ENCODE results near the gene HOMER3. TPM values are rescaled to one million over a fixed set of nuclear protein-coding genes. Genes with fewer than 3 reads are reported as not detected.
A peak's percentile ranks its signal among the peaks of the same experiment; 100 is the strongest.
"Not testable (repeated sequence)": the region's sequence is repeated elsewhere in the genome, so short reads cannot be mapped to it uniquely, and the experiment has no call there.

Gene HOMER3
- total RNA-seq, 1 experiment from 2014 or later = 58.9 TPM

DNA sequence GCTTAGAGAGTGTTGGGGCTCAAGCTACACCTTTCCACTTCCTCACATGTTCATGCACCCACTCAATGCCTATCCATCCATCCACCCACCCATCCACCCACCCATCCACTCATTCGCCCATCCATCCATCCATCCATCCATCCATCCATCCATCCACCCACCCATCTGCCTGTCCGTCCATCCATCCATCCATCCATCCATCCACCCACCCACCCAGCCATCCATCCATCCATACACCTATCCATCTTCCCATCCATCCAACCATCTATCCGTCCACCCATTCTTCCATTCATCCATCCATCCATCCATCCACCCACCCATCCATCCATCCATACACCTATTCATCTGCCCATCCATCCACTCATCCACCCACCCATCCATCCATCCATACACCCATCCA, 13.1 kb upstream of the HOMER3 start:
- H3K4me1 ChIP-seq (ENCODE audit: control insufficient read depth, insufficient read depth, low read length) = peaks cover 2% of the 10 kb centered on the region; the same call in 1 of the 2 replicates
- intact Hi-C loops (cut with micrococcal nuclease; ENCODE audit: unreplicated experiment) (no loop called here), in situ Hi-C loops (cut with HindIII; ENCODE audit: low pct_unique_long_range_greater_than_20kb, low sequenced_read_pairs) (no loop called here)
- no TSS peak for BruUV-seq (replicated peaks)
- TF ChIP-seq, protein P1, sequence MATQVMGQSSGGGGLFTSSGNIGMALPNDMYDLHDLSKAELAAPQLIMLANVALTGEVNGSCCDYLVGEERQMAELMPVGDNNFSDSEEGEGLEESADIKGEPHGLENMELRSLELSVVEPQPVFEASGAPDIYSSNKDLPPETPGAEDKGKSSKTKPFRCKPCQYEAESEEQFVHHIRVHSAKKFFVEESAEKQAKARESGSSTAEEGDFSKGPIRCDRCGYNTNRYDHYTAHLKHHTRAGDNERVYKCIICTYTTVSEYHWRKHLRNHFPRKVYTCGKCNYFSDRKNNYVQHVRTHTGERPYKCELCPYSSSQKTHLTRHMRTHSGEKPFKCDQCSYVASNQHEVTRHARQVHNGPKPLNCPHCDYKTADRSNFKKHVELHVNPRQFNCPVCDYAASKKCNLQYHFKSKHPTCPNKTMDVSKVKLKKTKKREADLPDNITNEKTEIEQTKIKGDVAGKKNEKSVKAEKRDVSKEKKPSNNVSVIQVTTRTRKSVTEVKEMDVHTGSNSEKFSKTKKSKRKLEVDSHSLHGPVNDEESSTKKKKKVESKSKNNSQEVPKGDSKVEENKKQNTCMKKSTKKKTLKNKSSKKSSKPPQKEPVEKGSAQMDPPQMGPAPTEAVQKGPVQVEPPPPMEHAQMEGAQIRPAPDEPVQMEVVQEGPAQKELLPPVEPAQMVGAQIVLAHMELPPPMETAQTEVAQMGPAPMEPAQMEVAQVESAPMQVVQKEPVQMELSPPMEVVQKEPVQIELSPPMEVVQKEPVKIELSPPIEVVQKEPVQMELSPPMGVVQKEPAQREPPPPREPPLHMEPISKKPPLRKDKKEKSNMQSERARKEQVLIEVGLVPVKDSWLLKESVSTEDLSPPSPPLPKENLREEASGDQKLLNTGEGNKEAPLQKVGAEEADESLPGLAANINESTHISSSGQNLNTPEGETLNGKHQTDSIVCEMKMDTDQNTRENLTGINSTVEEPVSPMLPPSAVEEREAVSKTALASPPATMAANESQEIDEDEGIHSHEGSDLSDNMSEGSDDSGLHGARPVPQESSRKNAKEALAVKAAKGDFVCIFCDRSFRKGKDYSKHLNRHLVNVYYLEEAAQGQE (IDR thresholded peaks at IDR 0.05; ENCODE audit: insufficient read depth in 1 of 2, low read depth in 2 of 2, low read length in 1 of 2) = no peak
- TF ChIP-seq SIN3A (IDR thresholded peaks at IDR 0.05; ENCODE audit: borderline replicate concordance, insufficient read depth, low read depth, low read length) (no peak), TCF7L2 (IDR thresholded peaks at IDR 0.05; ENCODE audit: low read depth, low read length) (no peak)
- TF ChIP-seq, protein P2, sequence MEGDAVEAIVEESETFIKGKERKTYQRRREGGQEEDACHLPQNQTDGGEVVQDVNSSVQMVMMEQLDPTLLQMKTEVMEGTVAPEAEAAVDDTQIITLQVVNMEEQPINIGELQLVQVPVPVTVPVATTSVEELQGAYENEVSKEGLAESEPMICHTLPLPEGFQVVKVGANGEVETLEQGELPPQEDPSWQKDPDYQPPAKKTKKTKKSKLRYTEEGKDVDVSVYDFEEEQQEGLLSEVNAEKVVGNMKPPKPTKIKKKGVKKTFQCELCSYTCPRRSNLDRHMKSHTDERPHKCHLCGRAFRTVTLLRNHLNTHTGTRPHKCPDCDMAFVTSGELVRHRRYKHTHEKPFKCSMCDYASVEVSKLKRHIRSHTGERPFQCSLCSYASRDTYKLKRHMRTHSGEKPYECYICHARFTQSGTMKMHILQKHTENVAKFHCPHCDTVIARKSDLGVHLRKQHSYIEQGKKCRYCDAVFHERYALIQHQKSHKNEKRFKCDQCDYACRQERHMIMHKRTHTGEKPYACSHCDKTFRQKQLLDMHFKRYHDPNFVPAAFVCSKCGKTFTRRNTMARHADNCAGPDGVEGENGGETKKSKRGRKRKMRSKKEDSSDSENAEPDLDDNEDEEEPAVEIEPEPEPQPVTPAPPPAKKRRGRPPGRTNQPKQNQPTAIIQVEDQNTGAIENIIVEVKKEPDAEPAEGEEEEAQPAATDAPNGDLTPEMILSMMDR (IDR thresholded peaks at IDR 0.05) = no peak
- CTCF ChIA-PET = no interaction called here
- POLR2A ChIA-PET = no interaction called here
- no peak overlapping the region for H3K4me3 ChIP-seq (ENCODE audit: low read depth in 2 of 2, low read length in 2 of 2)
- DNase-seq (ENCODE audit: low read depth, low spot score) = no peak
- H3K9me3 ChIP-seq (ENCODE audit: control insufficient read depth, insufficient read depth, low read depth, low read length) = no peaks in the 10 kb centered on the region
- H3K27ac ChIP-seq (ENCODE audit: low read length) = no peak overlapping the region
- H3K27me3 ChIP-seq (ENCODE audit: control insufficient read depth, insufficient read depth, low read length) = no peaks in the 10 kb centered on the region
- no peaks in the 10 kb centered on the region for H3K36me3 ChIP-seq (ENCODE audit: control insufficient read depth, insufficient read depth, low read length)
- ATAC-seq = no peak

GRCh38 chr19:18952364-18953003, 11.5 kb upstream of the HOMER3 start:
- ATAC-seq; in situ Hi-C loops (cut with HindIII; ENCODE audit: low pct_unique_long_range_greater_than_20kb, low sequenced_read_pairs); H3K27me3 ChIP-seq (ENCODE audit: control insufficient read depth, insufficient read depth, low read length); H3K36me3 ChIP-seq (ENCODE audit: control insufficient read depth, insufficient read depth, low read length); H3K4me3 ChIP-seq (ENCODE audit: low read depth in 2 of 2, low read length in 2 of 2); BruUV-seq (replicated peaks); CTCF ChIA-PET; DNase-seq (ENCODE audit: low read depth, low spot score); H3K9me3 ChIP-seq (ENCODE audit: control insufficient read depth, insufficient read depth, low read depth, low read length); POLR2A ChIA-PET; H3K27ac ChIP-seq (ENCODE audit: low read length); intact Hi-C loops (cut with micrococcal nuclease; ENCODE audit: unreplicated experiment); H3K4me1 ChIP-seq (ENCODE audit: control insufficient read depth, insufficient read depth, low read length): not testable (repeated sequence)

DNA sequence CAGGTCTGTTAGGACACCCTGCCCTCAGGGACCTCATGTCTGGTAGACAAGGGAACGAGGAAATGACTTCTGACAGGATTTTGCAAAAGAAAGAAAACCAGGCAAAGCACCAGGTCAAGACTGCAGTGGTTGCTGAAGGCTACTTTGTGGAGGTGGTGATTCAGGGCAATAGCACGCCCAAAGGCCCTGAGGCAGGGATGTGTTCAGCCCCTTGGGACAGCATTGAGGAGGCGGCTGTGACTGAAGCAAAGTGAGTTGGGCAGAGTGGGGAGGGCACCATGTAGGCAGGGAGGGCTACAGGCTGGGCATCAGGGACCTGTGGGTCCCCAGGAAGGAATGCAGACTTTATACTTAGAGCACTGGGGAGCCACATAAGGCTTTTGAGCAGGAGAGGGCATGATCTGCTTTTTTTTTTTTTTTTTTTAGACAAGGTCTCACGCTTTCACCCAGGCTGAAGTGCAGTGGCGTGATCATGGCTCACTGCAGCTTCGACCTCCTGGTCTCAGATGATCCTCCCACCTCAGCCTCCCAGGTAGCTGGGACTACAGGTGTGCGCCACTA, 10.8 kb upstream of the HOMER3 start:
- in situ Hi-C loops (cut with HindIII; ENCODE audit: low pct_unique_long_range_greater_than_20kb, low sequenced_read_pairs) = no loop called here
- H3K4me1 ChIP-seq (ENCODE audit: control insufficient read depth, insufficient read depth, low read length) = peaks cover 2% of the 10 kb centered on the region; the same call in 1 of the 2 replicates
- ATAC-seq (peak; percentile 82), DNase-seq (ENCODE audit: low read depth, low spot score) (no peak)
- H3K4me3 ChIP-seq (ENCODE audit: low read depth in 2 of 2, low read length in 2 of 2) = no peak overlapping the region
- intact Hi-C loops (cut with micrococcal nuclease; ENCODE audit: unreplicated experiment) = no loop called here
- no peaks in the 10 kb centered on the region for H3K9me3 ChIP-seq (ENCODE audit: control insufficient read depth, insufficient read depth, low read depth, low read length)
- TF ChIP-seq, protein P1 (IDR thresholded peaks at IDR 0.05; ENCODE audit: insufficient read depth in 1 of 2, low read depth in 2 of 2, low read length in 1 of 2) = no peak
- TF ChIP-seq TCF7L2 (IDR thresholded peaks at IDR 0.05; ENCODE audit: low read depth, low read length) (no peak), POLR2AphosphoS5 (IDR thresholded peaks at IDR 0.05; ENCODE audit: low read depth, low read length) (no peak), SIN3A (IDR thresholded peaks at IDR 0.05; ENCODE audit: borderline replicate concordance, insufficient read depth, low read depth, low read length) (no peak)
- TF ChIP-seq, protein P2 (IDR thresholded peaks at IDR 0.05) = no peak
- 0 out of 2 replicates have a peak overlapping the region, but pooled peaks have one; percentile 29 for H3K27ac ChIP-seq (ENCODE audit: low read length)
- no peaks in the 10 kb centered on the region for H3K27me3 ChIP-seq (ENCODE audit: control insufficient read depth, insufficient read depth, low read length)
- ChIA-PET CTCF (no interaction called here), POLR2A (no interaction called here)
- H3K36me3 ChIP-seq (ENCODE audit: control insufficient read depth, insufficient read depth, low read length) = no peaks in the 10 kb centered on the region
- no TSS peak for BruUV-seq (replicated peaks)

All from Panc1 (cell line).